DOHH2 (cell line): ENCODE data around the gene USP20.

Experiments used
- EZH2phosphoT487 ChIP-seq: fragments of 200-600 bp; sonication (generic); IDR thresholded peaks from 2 replicates; pipeline ENCODE4 v1.6.1; 2017; ENCODE audit warnings: borderline replicate concordance, mild to moderate bottlenecking, antibody characterized with exemption, low read length, moderate library complexity, mixed read lengths
- TF ChIP-seq, protein P1 (sequence below): fragments of 200-600 bp; sonication (generic); IDR thresholded peaks from one replicate; pipeline ENCODE4 v1.5.1; 2014; ENCODE audit warnings: antibody characterized with exemption, mild to moderate bottlenecking, low read depth, low read length; ENCODE audit not compliant: poor library complexity, severe bottlenecking

DNA sequence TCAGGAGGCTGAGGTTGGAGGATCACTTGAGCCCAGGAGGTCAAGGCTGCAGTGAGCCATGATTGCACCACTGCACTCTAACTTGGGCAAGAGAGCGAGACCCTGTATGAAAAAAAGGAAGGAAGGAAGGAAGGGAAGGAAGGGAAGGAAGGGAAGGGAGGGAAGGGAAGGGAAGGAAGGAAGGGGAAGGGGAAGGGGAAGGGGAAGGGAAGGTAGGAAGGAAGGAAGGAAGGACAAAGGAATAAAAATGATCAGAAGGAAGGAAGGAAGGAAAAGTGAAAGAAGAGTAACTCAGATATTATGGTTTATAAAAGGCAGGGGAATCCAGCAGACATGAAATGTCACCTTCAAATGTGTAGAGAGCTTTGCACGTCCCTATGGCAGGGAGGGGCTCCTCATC lies 64.4 kb downstream of the USP20 start:
- TF ChIP-seq EZH2phosphoT487: no peak
- TF ChIP-seq, protein P1, sequence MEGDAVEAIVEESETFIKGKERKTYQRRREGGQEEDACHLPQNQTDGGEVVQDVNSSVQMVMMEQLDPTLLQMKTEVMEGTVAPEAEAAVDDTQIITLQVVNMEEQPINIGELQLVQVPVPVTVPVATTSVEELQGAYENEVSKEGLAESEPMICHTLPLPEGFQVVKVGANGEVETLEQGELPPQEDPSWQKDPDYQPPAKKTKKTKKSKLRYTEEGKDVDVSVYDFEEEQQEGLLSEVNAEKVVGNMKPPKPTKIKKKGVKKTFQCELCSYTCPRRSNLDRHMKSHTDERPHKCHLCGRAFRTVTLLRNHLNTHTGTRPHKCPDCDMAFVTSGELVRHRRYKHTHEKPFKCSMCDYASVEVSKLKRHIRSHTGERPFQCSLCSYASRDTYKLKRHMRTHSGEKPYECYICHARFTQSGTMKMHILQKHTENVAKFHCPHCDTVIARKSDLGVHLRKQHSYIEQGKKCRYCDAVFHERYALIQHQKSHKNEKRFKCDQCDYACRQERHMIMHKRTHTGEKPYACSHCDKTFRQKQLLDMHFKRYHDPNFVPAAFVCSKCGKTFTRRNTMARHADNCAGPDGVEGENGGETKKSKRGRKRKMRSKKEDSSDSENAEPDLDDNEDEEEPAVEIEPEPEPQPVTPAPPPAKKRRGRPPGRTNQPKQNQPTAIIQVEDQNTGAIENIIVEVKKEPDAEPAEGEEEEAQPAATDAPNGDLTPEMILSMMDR: no peak
